Panc1 (cell line): ENCODE results near the gene PLEKHA7. TPM values are rescaled to one million over a fixed set of nuclear protein-coding genes. Genes with fewer than 3 reads are reported as not detected.

ENCODE experiments used
- ATAC-seq: fragments of 200-7000 bp; cut with Tn5 transposase; 2 replicates; pipeline ENCODE4 v1.9.1; 2020; ENCODE audit warnings: mild to moderate bottlenecking, moderate library complexity
- BruUV-seq: library from RNA; stranded (reverse); fragments of 400-500 nt; replicated peaks from 2 replicates; lab custom pipeline; 2021; lab: Mats Ljungman, UMichigan
- CTCF ChIA-PET: fragments of 300-600 bp; sonication (Branson Sonifier 250); formaldehyde crosslinking; loops from one replicate; lab custom pipeline; 2022; ENCODE audit warnings: antibody characterized with exemption; lab: Charles Lee
- POLR2A ChIA-PET: fragments of 300-600 bp; sonication (Branson Sonifier 250); formaldehyde crosslinking; loops from one replicate; lab custom pipeline; 2022; ENCODE audit warnings: antibody characterized with exemption; lab: Charles Lee
- DNase-seq: peaks from one replicate; pipeline ENCODE4 v3.0.0-alpha.2; 2010; ENCODE audit warnings: low read depth, low spot score
- H3K27ac ChIP-seq: 2 replicates; pipeline ENCODE4 v1.5.1; 2011; ENCODE audit warnings: mild to moderate bottlenecking, low read length, inconsistent platforms
- H3K27me3 ChIP-seq: fragments of 200-500 bp; sonication (Bioruptor generic); 2 replicates; pipeline ENCODE4 v1.6.0; 2014; ENCODE audit warnings: low read length, inconsistent platforms; ENCODE audit not compliant: control insufficient read depth, insufficient read depth
- H3K36me3 ChIP-seq: fragments of 200-500 bp; sonication (Bioruptor generic); 2 replicates; pipeline ENCODE4 v1.5.1; 2014; ENCODE audit warnings: inconsistent platforms, mild to moderate bottlenecking, low read length, moderate library complexity; ENCODE audit not compliant: control insufficient read depth, insufficient read depth
- H3K4me1 ChIP-seq: 2 replicates; pipeline ENCODE4 v1.5.1; 2011; ENCODE audit warnings: inconsistent platforms, mild to moderate bottlenecking, low read length, moderate library complexity; ENCODE audit not compliant: control insufficient read depth, insufficient read depth
- H3K4me3 ChIP-seq, 2 experiments: 2 replicates each; pipeline ENCODE4 v1.5.1; 2011 to 2012; ENCODE audit warnings: low read depth in 2 of 2, low read length in 2 of 2, mild to moderate bottlenecking in 2 of 2, inconsistent platforms in 1 of 2, moderate library complexity in 1 of 2
- H3K9me3 ChIP-seq: fragments of 200-500 bp; sonication (Bioruptor generic); 2 replicates; pipeline ENCODE4 v1.5.1; 2014; ENCODE audit warnings: low read depth, mild to moderate bottlenecking, inconsistent platforms, low read length, moderate library complexity; ENCODE audit not compliant: control insufficient read depth, insufficient read depth
- POLR2AphosphoS5 ChIP-seq: IDR thresholded peaks from 2 replicates; pipeline ENCODE4 v1.6.1; 2012; ENCODE audit warnings: mild to moderate bottlenecking, low read depth, low read length, moderate library complexity
- REST ChIP-seq, 2 experiments: IDR thresholded peaks; 2 replicates each; pipeline ENCODE4 v1.6.1; 2011 to 2012; ENCODE audit warnings: low read depth in 2 of 2, control low read depth in 1 of 2, low read length in 1 of 2, mild to moderate bottlenecking in 1 of 2, moderate library complexity in 1 of 2; ENCODE audit not compliant: insufficient read depth in 1 of 2
- SIN3A ChIP-seq: IDR thresholded peaks from 2 replicates; pipeline ENCODE4 v1.6.1; 2012; ENCODE audit warnings: low read depth, mild to moderate bottlenecking, low read length, moderate library complexity, borderline replicate concordance; ENCODE audit not compliant: insufficient read depth
- TCF7L2 ChIP-seq: IDR thresholded peaks from 2 replicates; pipeline ENCODE4 v1.6.1; 2011; ENCODE audit warnings: mild to moderate bottlenecking, low read depth, low read length, inconsistent platforms
- in situ Hi-C: cut with HindIII; loops from 2 replicates; pipeline ENCODE4 v1.10.0; 2016; ENCODE audit warnings: low sequenced_read_pairs, low pct_unique_long_range_greater_than_20kb
- intact Hi-C: fragments of 100-400 bp; cut with micrococcal nuclease; formaldehyde crosslinking; loops from one replicate; pipeline ENCODE4 v1.10.0; 2022; ENCODE audit not compliant: unreplicated experiment
- total RNA-seq: library from RNA; stranded (reverse); gene quantifications from one replicate; pipeline ENCODE4 v1.2.1, GENCODE V29; 2021; ENCODE audit not compliant: unreplicated experiment
- TF ChIP-seq, protein P1 (sequence below): fragments of 450-650 bp; IDR thresholded peaks from 2 replicates; pipeline ENCODE4 v1.5.1; 2017; ENCODE audit warnings: mild to moderate bottlenecking

Gene PLEKHA7
- total RNA-seq, 1 experiment from 2014 or later: 11.6 TPM

DNA sequence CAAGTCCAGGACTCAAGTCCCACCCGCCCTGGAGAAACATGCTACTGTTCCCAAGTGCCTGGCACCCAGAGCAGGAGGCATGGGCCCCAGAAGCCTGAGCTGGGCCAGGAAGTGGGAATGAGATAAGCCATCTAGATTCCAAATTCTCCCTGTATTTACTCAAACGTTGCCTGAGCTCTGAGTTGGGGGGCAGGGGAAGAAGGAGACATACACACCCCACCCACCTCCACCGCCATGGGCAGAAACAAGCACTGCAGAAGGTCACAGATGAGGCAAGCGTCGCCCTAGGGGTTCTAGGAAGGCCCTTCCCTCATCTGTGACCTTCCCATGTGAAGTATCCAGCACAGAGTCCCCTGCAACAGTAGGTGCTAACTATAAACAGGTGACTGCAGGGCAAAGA, 54.0 kb downstream of the PLEKHA7 start:
- BruUV-seq: no TSS peak
- ATAC-seq (no peak), DNase-seq (no peak)
- intact Hi-C loops: no loop called here
- H3K9me3 ChIP-seq: no peaks in the 10 kb centered on the region
- no peaks in the 10 kb centered on the region for H3K27me3 ChIP-seq
- in situ Hi-C loops: no loop called here
- H3K4me1 ChIP-seq: no peaks in the 10 kb centered on the region
- POLR2A ChIA-PET: no interaction called here
- no peaks in the 10 kb centered on the region for H3K36me3 ChIP-seq
- CTCF ChIA-PET: no interaction called here
- H3K4me3 ChIP-seq: no peak overlapping the region
- no peak for TF ChIP-seq REST (IDR thresholded peaks at IDR 0.05; ENCODE audit: insufficient read depth in 1 of 2, low read depth in 2 of 2, low read length in 1 of 2)
- no peak for TF ChIP-seq POLR2AphosphoS5
- TF ChIP-seq, protein P1, sequence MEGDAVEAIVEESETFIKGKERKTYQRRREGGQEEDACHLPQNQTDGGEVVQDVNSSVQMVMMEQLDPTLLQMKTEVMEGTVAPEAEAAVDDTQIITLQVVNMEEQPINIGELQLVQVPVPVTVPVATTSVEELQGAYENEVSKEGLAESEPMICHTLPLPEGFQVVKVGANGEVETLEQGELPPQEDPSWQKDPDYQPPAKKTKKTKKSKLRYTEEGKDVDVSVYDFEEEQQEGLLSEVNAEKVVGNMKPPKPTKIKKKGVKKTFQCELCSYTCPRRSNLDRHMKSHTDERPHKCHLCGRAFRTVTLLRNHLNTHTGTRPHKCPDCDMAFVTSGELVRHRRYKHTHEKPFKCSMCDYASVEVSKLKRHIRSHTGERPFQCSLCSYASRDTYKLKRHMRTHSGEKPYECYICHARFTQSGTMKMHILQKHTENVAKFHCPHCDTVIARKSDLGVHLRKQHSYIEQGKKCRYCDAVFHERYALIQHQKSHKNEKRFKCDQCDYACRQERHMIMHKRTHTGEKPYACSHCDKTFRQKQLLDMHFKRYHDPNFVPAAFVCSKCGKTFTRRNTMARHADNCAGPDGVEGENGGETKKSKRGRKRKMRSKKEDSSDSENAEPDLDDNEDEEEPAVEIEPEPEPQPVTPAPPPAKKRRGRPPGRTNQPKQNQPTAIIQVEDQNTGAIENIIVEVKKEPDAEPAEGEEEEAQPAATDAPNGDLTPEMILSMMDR: no peak
- TF ChIP-seq TCF7L2: no peak
- no peak for TF ChIP-seq SIN3A
- H3K27ac ChIP-seq: no peak overlapping the region

DNA sequence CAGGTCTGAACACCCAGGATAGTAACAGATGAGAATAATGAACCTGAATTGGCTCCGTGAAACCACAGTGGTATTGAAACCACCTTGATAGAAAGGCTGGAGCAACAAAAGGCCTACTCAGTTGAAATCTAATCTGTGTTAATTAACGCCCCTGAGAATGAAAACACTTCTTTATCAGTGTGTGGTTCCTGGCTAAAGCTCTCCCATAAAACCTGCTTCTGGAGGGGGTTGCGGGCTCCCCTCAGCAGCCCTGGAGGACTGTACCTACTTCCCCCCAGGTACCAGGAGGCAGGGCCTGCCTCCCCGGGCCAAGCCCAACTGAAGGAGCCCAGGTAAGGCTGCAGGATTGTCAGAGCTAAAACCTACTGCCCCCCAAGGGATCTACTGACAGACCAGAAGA, 54.6 kb downstream of the PLEKHA7 start:
- intact Hi-C loops: no loop called here
- H3K4me3 ChIP-seq: no peak overlapping the region
- ATAC-seq: no peak
- no peaks in the 10 kb centered on the region for H3K4me1 ChIP-seq
- DNase-seq: no peak
- TF ChIP-seq, protein P1: no peak
- TF ChIP-seq TCF7L2: no peak
- TF ChIP-seq POLR2AphosphoS5: no peak
- no peak for TF ChIP-seq SIN3A
- TF ChIP-seq REST (IDR thresholded peaks at IDR 0.05; ENCODE audit: insufficient read depth in 1 of 2, low read depth in 2 of 2, low read length in 1 of 2): no peak
- H3K27me3 ChIP-seq: no peaks in the 10 kb centered on the region
- BruUV-seq: no TSS peak
- ChIA-PET POLR2A (no interaction called here), CTCF (no interaction called here)
- no peak overlapping the region for H3K27ac ChIP-seq
- in situ Hi-C loops: no loop called here
- H3K36me3 ChIP-seq: no peaks in the 10 kb centered on the region
- no peaks in the 10 kb centered on the region for H3K9me3 ChIP-seq
